ENCODE data around the gene CSNK1D.
A peak's percentile ranks its signal among the peaks of the same experiment; 100 is the strongest.

Gene CSNK1D

GRCh38 chr17:82295472-82295814 is 21.9 kb upstream of the CSNK1D start:
- no peak for DNase-seq (ENCODE audit: low spot score)

GRCh38 chr17:82294064-82294773 is 20.7 kb upstream of the CSNK1D start:
- DNase-seq (ENCODE audit: low spot score): no peak

GRCh38 chr17:82292251-82293154 is 19.0 kb upstream of the CSNK1D start:
- peak; percentile 99 for DNase-seq (ENCODE audit: low spot score)

GRCh38 chr17:82291582-82292250 is 18.2 kb upstream of the CSNK1D start:
- no peak for DNase-seq (ENCODE audit: low spot score)

GRCh38 chr17:82287868-82288801 is 14.6 kb upstream of the CSNK1D start:
- peak; percentile 55 for DNase-seq (ENCODE audit: low spot score)

- no peak for DNase-seq (ENCODE audit: low spot score)
Measured at GRCh38 chr17:82287013-82287867, 13.7 kb upstream of the CSNK1D start.

- no peak for DNase-seq (ENCODE audit: low spot score)
Measured at GRCh38 chr17:82285141-82285540, 11.6 kb upstream of the CSNK1D start.

- DNase-seq (ENCODE audit: low spot score): no peak
Measured at GRCh38 chr17:82283208-82283749, 9.8 kb upstream of the CSNK1D start.

GRCh38 chr17:82282239-82283207 is 9.0 kb upstream of the CSNK1D start:
- no peak for DNase-seq (ENCODE audit: low spot score)

GRCh38 chr17:82281502-82282238 is 8.2 kb upstream of the CSNK1D start:
- DNase-seq (ENCODE audit: low spot score): no peak

- no peak for DNase-seq (ENCODE audit: low spot score)
Measured at GRCh38 chr17:82281076-82281475, 7.6 kb upstream of the CSNK1D start.

- DNase-seq (ENCODE audit: low spot score): no peak
Measured at GRCh38 chr17:82280537-82280936, 7.0 kb upstream of the CSNK1D start.

GRCh38 chr17:82278786-82279391 is 5.4 kb upstream of the CSNK1D start:
- no peak for DNase-seq (ENCODE audit: low spot score)

GRCh38 chr17:82278308-82278707 is 4.8 kb upstream of the CSNK1D start:
- DNase-seq (ENCODE audit: low spot score): no peak

- DNase-seq (ENCODE audit: low spot score): no peak
Measured at GRCh38 chr17:82277851-82278250, 4.4 kb upstream of the CSNK1D start.

GRCh38 chr17:82276938-82277337 is 3.4 kb upstream of the CSNK1D start:
- no peak for DNase-seq (ENCODE audit: low spot score)

- no peak for DNase-seq (ENCODE audit: low spot score)
Measured at GRCh38 chr17:82275326-82275725, 1.8 kb upstream of the CSNK1D start.

All from COLO829 (cell line).